ENCODE measurements around the gene ICA1.

ICA1 gene

GRCh38 chr7:8155836-8156235, 106.1 kb downstream of the ICA1 start:
- no peak for DNase-seq

GRCh38 chr7:8154272-8154671, 107.7 kb downstream of the ICA1 start:
- DNase-seq, result no peak

GRCh38 chr7:8152489-8153192, 109.3 kb downstream of the ICA1 start:
- DNase-seq, result no peak

- DNase-seq, result no peak
Measured at GRCh38 chr7:8151161-8151725, 110.7 kb downstream of the ICA1 start.

GRCh38 chr7:8149222-8149621, 112.7 kb downstream of the ICA1 start:
- DNase-seq, result no peak

GRCh38 chr7:8147760-8148463, 114.1 kb downstream of the ICA1 start:
- no peak for DNase-seq

- DNase-seq, result no peak
Measured at GRCh38 chr7:8146788-8147413, 115.1 kb downstream of the ICA1 start.

GRCh38 chr7:8146106-8146787, 115.7 kb downstream of the ICA1 start:
- DNase-seq, result no peak

- no peak for DNase-seq
Measured at GRCh38 chr7:8144856-8145255, 117.1 kb downstream of the ICA1 start.

GRCh38 chr7:8143151-8143874, 118.7 kb downstream of the ICA1 start:
- DNase-seq, result no peak

- no peak for DNase-seq
Measured at GRCh38 chr7:8142477-8142876, 119.5 kb downstream of the ICA1 start.

- no peak for DNase-seq
Measured at GRCh38 chr7:8141070-8141469, 120.9 kb downstream of the ICA1 start.

- DNase-seq, result no peak
Measured at GRCh38 chr7:8136051-8136730, 125.8 kb downstream of the ICA1 start.

- no peak for DNase-seq
Measured at GRCh38 chr7:8135417-8135816, 126.5 kb downstream of the ICA1 start.

GRCh38 chr7:8134089-8134733, 127.8 kb downstream of the ICA1 start:
- DNase-seq, result no peak

GRCh38 chr7:8133188-8133848, 128.6 kb downstream of the ICA1 start:
- DNase-seq, result no peak

- DNase-seq, result no peak
Measured at GRCh38 chr7:8131694-8132605, 130.0 kb downstream of the ICA1 start.

- no peak for DNase-seq
Measured at GRCh38 chr7:8130663-8131062, 131.3 kb downstream of the ICA1 start.

GRCh38 chr7:8129318-8129659, 132.7 kb downstream of the ICA1 start:
- no peak for DNase-seq

Data from SW 1271 (cell line).